ENCODE measurements around the gene ADGRV1. TPM values are rescaled to one million over a fixed set of nuclear protein-coding genes. Genes with fewer than 3 reads are reported as not detected.

Gene ADGRV1
- total RNA-seq, 2 experiments from 2014 or later: not detected

- TF ChIP-seq EZH2phosphoT487 (IDR thresholded peaks at IDR 0.05; ENCODE audit: borderline replicate concordance, low read depth, low read length) (no peak), CTCF (conservative IDR thresholded peaks at IDR 0.05; ENCODE audit: low read length) (no peak)
- CTCF ChIA-PET (ENCODE audit: unreplicated experiment): no interaction called here
Measured at GRCh38 chr5:91194824-91195381, 636.3 kb downstream of the ADGRV1 start.

DNA sequence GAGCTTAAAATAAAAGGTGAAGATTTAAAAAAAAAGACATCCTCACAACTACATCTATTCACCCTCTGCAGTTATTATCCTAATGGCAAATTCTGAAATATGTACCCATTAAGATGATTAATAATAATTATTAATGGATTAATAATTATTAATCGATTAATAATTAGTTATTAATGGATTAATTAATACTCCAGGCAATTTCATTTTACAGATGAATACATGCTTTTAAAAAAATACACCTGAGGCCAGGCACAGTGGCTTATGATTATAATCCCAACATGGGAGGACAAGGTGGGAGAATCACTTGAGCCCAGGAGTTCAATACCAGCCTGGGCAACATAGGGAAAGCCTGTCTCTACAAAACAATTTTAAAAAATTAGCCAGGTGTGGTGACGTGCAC lies 642.1 kb downstream of the ADGRV1 start:
- no peaks in the 10 kb centered on the region for H3K36me3 ChIP-seq (ENCODE audit: insufficient read depth, low read length)
- no peak overlapping the region for H2AFZ ChIP-seq (ENCODE audit: low read length)
- intact Hi-C loops (cut with micrococcal nuclease; ENCODE audit: unreplicated experiment): no loop called here
- POLR2A ChIA-PET: no interaction called here
- H3K4me1 ChIP-seq (ENCODE audit: insufficient read depth, low read length, poor library complexity, severe bottlenecking): no peaks in the 10 kb centered on the region
- no peak for DNase-seq (ENCODE audit: low spot score)
- no peak overlapping the region for H3K27ac ChIP-seq (ENCODE audit: low read depth, low read length, poor library complexity, severe bottlenecking)
- no peak overlapping the region for H3K4me3 ChIP-seq (ENCODE audit: low read depth, low read length, poor library complexity, severe bottlenecking)
- no peak overlapping the region for H3K4me2 ChIP-seq (ENCODE audit: low read length)
- H3K79me2 ChIP-seq (ENCODE audit: insufficient read depth, low read depth, low read length): no peaks in the 10 kb centered on the region
- no peaks in the 10 kb centered on the region for H3K9me2 ChIP-seq (ENCODE audit: insufficient read depth, low read length)
- CTCF ChIA-PET (ENCODE audit: unreplicated experiment): no interaction called here
- no peaks in the 10 kb centered on the region for H3K9me3 ChIP-seq (ENCODE audit: low read length)
- TF ChIP-seq CTCF (conservative IDR thresholded peaks at IDR 0.05; ENCODE audit: low read length): no peak
- no peak for TF ChIP-seq EZH2phosphoT487 (IDR thresholded peaks at IDR 0.05; ENCODE audit: borderline replicate concordance, low read depth, low read length)
- no TSS peak for BruUV-seq (replicated peaks)
- H4K20me1 ChIP-seq (ENCODE audit: insufficient read depth, low read length): no peaks in the 10 kb centered on the region

More at GRCh38 chr5:91194824-91195381, 636.3 kb downstream of the ADGRV1 start:
- Histone ChIP-seq H3K4me2 (ENCODE audit: low read length) (no peak overlapping the region), H2AFZ (ENCODE audit: low read length) (no peak overlapping the region), H4K20me1 (ENCODE audit: insufficient read depth, low read length) (no peaks in the 10 kb centered on the region), H3K79me2 (ENCODE audit: insufficient read depth, low read depth, low read length) (no peaks in the 10 kb centered on the region), H3K9me2 (ENCODE audit: insufficient read depth, low read length) (no peaks in the 10 kb centered on the region), H3K9me3 (ENCODE audit: low read length) (no peaks in the 10 kb centered on the region), H3K27ac (ENCODE audit: low read depth, low read length, poor library complexity, severe bottlenecking) (no peak overlapping the region), H3K4me1 (ENCODE audit: insufficient read depth, low read length, poor library complexity, severe bottlenecking) (no peaks in the 10 kb centered on the region), H3K36me3 (ENCODE audit: insufficient read depth, low read length) (no peaks in the 10 kb centered on the region), H3K4me3 (ENCODE audit: low read depth, low read length, poor library complexity, severe bottlenecking) (no peak overlapping the region)
- intact Hi-C loops (cut with micrococcal nuclease; ENCODE audit: unreplicated experiment): no loop called here
- POLR2A ChIA-PET: interaction anchor here (0.6 kb wide), 1 partner anchor 16 kb away, joined by 4 read pairs; no protein-coding TSS in a partner anchor
- no peak for DNase-seq (ENCODE audit: low spot score)
- no TSS peak for BruUV-seq (replicated peaks)

DNA sequence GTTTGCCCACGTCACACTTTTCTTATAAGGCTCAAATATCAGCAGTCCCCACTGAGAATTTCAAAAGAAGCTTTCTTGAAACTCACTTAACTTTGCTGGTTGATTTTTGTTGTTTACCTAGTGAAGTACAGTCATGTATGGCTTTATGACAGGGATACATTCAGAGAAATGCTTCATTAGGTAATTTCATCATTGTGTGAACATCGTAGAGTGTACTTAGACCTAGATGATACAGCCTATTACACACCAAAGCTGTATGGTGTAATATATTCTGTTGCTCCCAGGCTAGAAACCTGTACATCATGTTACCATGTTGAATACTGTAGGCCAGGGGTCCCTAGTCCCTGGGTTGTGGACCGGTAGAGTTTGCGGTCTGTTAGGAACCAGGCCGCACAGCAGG lies 647.5 kb downstream of the ADGRV1 start:
- no peak overlapping the region for H3K4me3 ChIP-seq (ENCODE audit: low read depth, low read length, poor library complexity, severe bottlenecking)
- intact Hi-C loops (cut with micrococcal nuclease; ENCODE audit: unreplicated experiment): no loop called here
- H3K9me3 ChIP-seq (ENCODE audit: low read length): no peaks in the 10 kb centered on the region
- CTCF ChIA-PET (ENCODE audit: unreplicated experiment): no interaction called here
- no peaks in the 10 kb centered on the region for H3K4me1 ChIP-seq (ENCODE audit: insufficient read depth, low read length, poor library complexity, severe bottlenecking)
- no peak overlapping the region for H2AFZ ChIP-seq (ENCODE audit: low read length)
- H3K4me2 ChIP-seq (ENCODE audit: low read length): no peak overlapping the region
- no peaks in the 10 kb centered on the region for H4K20me1 ChIP-seq (ENCODE audit: insufficient read depth, low read length)
- no TSS peak for BruUV-seq (replicated peaks)
- H3K36me3 ChIP-seq (ENCODE audit: insufficient read depth, low read length): no peaks in the 10 kb centered on the region
- POLR2A ChIA-PET: interaction anchor here (1.2 kb wide), 1 partner anchor 14 kb away, joined by 9 read pairs; no protein-coding TSS in a partner anchor
- no peaks in the 10 kb centered on the region for H3K9me2 ChIP-seq (ENCODE audit: insufficient read depth, low read length)
- DNase-seq (ENCODE audit: low spot score): no peak
- TF ChIP-seq EZH2phosphoT487 (IDR thresholded peaks at IDR 0.05; ENCODE audit: borderline replicate concordance, low read depth, low read length) (no peak), CTCF (conservative IDR thresholded peaks at IDR 0.05; ENCODE audit: low read length) (no peak)
- no peaks in the 10 kb centered on the region for H3K79me2 ChIP-seq (ENCODE audit: insufficient read depth, low read depth, low read length)
- no peak overlapping the region for H3K27ac ChIP-seq (ENCODE audit: low read depth, low read length, poor library complexity, severe bottlenecking)
